Natural killer cell (primary cell): ENCODE results near the gene PON1. TPM values are rescaled to one million over a fixed set of nuclear protein-coding genes. Genes with fewer than 3 reads are reported as not detected.

Experiments
- ATAC-seq, 3 donors: fragments of 150-1000 bp in 2 of 3; fragments of 200-7000 bp in 1 of 3; cut with Tn5 transposase; 1 replicate in 1 of 3; 2 replicates in 2 of 3; pipeline ENCODE4 v1.10.0; 2021; ENCODE audit warnings: mild to moderate bottlenecking in 2 of 3, moderate library complexity in 2 of 3
- DNase-seq, 2 donors: peaks; one replicate each; pipeline versions ENCODE4 v3.0.0 to v3.0.0-alpha.2; 2013 to 2021; ENCODE audit warnings: mixed read lengths in 1 of 2
- H3K27ac ChIP-seq: one replicate; pipeline ENCODE4 v1.5.1; 2013; ENCODE audit warnings: mild to moderate bottlenecking, low read length
- H3K27me3 ChIP-seq: one replicate; pipeline ENCODE4 v1.6.1; 2013; ENCODE audit warnings: low read length; ENCODE audit not compliant: control insufficient read depth, insufficient read depth
- H3K36me3 ChIP-seq: one replicate; pipeline ENCODE4 v1.6.1; 2013; ENCODE audit warnings: low read length; ENCODE audit not compliant: control insufficient read depth, insufficient read depth
- H3K4me1 ChIP-seq: one replicate; pipeline ENCODE4 v1.6.1; 2013; ENCODE audit warnings: low read length; ENCODE audit not compliant: control insufficient read depth, insufficient read depth
- H3K4me3 ChIP-seq: one replicate; pipeline ENCODE4 v1.5.1; 2013; ENCODE audit warnings: low read length
- H3K9me3 ChIP-seq: one replicate; pipeline ENCODE4 v1.6.1; 2013; ENCODE audit warnings: low read length; ENCODE audit not compliant: control insufficient read depth, insufficient read depth
- H3K27ac Mint-ChIP-seq, 2 donors: one replicate each; pipeline ENCODE4 v1.8.0; 2022; ENCODE audit warnings: mild to moderate bottlenecking in 2 of 2, mixed read lengths in 2 of 2, moderate library complexity in 1 of 2
- H3K27me3 Mint-ChIP-seq, 2 donors: one replicate each; pipeline ENCODE4 v1.8.0; 2022; ENCODE audit warnings: low read depth in 2 of 2, mixed read lengths in 2 of 2
- H3K36me3 Mint-ChIP-seq: one replicate; pipeline ENCODE4 v1.8.0; 2022; ENCODE audit warnings: mixed read lengths
- H3K4me1 Mint-ChIP-seq, 2 donors: one replicate each; pipeline ENCODE4 v1.8.0; 2022; ENCODE audit warnings: mixed read lengths in 2 of 2
- H3K4me3 Mint-ChIP-seq: one replicate; pipeline ENCODE4 v1.8.0; 2022; ENCODE audit warnings: mild to moderate bottlenecking, moderate library complexity, mixed read lengths
- H3K9me3 Mint-ChIP-seq, 2 donors: one replicate each; pipeline ENCODE4 v1.8.0; 2022; ENCODE audit warnings: mixed read lengths in 2 of 2
- CTCF ChIP-seq: fragments of 200-600 bp; IDR thresholded peaks from one replicate; pipeline ENCODE4 v1.8.0; 2022; ENCODE audit warnings: antibody characterized with exemption
- WGBS: methylation state at CpG from one replicate; pipeline ENCODE4 v1.1.7; 2013; ENCODE audit warnings: missing lambda C conversion rate; ENCODE audit not compliant: insufficient coverage; 5-methylcytosine and 5-hydroxymethylcytosine counted together
- intact Hi-C: fragments of 100-400 bp; cut with micrococcal nuclease; formaldehyde crosslinking; loops from one replicate; pipeline ENCODE4 v1.14.2; 2022
- total RNA-seq, 4 donors: library from RNA; stranded (reverse); fragments of 120-200 nt in 1 of 4; gene quantifications; one replicate each; pipeline versions ENCODE4 v1.2.3 to v1.2.4, GENCODE V29; 2013 to 2022

Gene PON1
- total RNA-seq, 3 donors from 2014 or later (not counting 1 experiment from before 2014, with no cell fraction given): not detected

- WGBS: 88% methylated on average over 1 of the region's 1 CpG
- Histone ChIP-seq H3K36me3 (no peaks in the 10 kb centered on the region), H3K27me3 (no peaks in the 10 kb centered on the region), H3K4me3 (no peak overlapping the region), H3K4me1 (no peaks in the 10 kb centered on the region), H3K27ac (no peak overlapping the region), H3K9me3 (no peaks in the 10 kb centered on the region)
- Mint-ChIP-seq H3K36me3 (no peaks in the 10 kb centered on the region), H3K9me3 (no peaks in the 10 kb centered on the region), H3K4me3 (no peak overlapping the region), H3K27me3 (peaks cover 0 to 8% of the 10 kb centered on the region in 2 donors), H3K4me1 (no peaks in the 10 kb centered on the region), H3K27ac (no peak overlapping the region)
- ATAC-seq (no peak), DNase-seq (no peak)
- no peak for TF ChIP-seq CTCF
- intact Hi-C loops: no loop called here
Observed at GRCh38 chr7:95365151-95365550, 40.8 kb upstream of the PON1 start.

DNA sequence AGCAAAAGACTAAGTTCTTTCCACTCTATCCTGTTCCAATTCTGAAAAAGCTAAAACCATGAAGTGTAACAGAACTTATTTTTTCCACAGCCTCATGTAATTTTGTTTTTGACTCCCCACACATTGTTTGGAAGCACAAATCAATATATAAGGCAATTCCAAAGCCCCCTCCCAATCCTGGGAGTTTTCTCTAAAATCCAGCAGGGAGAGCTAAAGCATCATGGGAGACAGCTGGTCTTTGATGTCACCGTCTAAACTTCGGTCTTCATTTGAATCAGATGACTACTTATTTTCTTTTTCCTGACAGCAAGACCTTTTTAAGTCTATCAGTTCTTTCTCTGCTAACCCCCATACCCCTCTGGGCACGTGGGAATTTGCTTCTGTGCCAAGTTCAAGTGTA, 33.3 kb upstream of the PON1 start:
- no peaks in the 10 kb centered on the region for H3K36me3 Mint-ChIP-seq

DNA sequence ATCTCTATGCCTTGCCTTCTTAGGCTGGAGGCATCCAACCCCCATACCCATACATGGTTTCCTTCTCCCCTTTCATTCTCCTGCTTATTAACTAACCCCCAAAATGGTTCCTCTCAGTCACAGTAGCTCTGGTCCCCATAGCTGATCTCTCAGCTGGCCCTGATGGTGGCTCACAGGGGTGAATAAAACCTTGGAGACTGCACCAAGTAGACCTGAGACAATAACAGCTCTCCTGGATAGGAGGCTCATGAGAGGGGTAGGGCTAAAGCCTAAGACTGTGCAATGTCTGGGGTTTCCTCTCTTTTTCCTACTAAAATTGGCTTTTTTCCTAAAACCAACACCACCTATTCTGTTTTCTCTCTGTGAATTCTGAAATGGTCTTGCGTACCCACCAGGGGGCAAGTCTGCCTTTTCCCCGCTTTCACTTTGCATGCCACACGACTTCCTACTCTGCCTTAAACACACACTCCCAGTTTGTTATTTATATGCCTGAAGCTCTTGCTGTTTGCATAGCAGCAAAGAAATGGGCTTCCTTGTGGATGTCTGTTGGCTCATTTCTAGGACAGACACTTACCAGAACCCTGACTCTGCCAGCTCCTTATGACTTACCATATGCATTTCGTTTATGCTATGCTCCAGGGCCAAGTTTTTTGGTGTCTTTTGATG, 18.4 kb upstream of the PON1 start:
- WGBS: 92% methylated on average over 4 of the region's 4 CpGs

More for the DNA sequence above, 33.3 kb upstream of the PON1 start:
- no peak overlapping the region for H3K27ac Mint-ChIP-seq
- no peaks in the 10 kb centered on the region for H3K9me3 Mint-ChIP-seq
- Histone ChIP-seq H3K4me3 (no peak overlapping the region), H3K4me1 (no peaks in the 10 kb centered on the region), H3K9me3 (no peaks in the 10 kb centered on the region), H3K27me3 (no peaks in the 10 kb centered on the region), H3K27ac (no peak overlapping the region), H3K36me3 (no peaks in the 10 kb centered on the region)
- WGBS: 73% methylated on average over 3 of the region's 3 CpGs
- H3K27me3 Mint-ChIP-seq: peaks cover 8 to 14% of the 10 kb centered on the region in 2 donors
- DNase-seq (no peak), ATAC-seq (no peak)
- H3K4me1 Mint-ChIP-seq: no peaks in the 10 kb centered on the region
- intact Hi-C loops: no loop called here
- no peak overlapping the region for H3K4me3 Mint-ChIP-seq
- TF ChIP-seq CTCF: no peak

More for the DNA sequence above, 18.4 kb upstream of the PON1 start:
- no peaks in the 10 kb centered on the region for H3K36me3 Mint-ChIP-seq
- no peak overlapping the region for H3K27ac Mint-ChIP-seq
- no peak overlapping the region for H3K27ac ChIP-seq
- H3K4me1 Mint-ChIP-seq: no peaks in the 10 kb centered on the region
- H3K9me3 ChIP-seq: no peaks in the 10 kb centered on the region
- ATAC-seq: no peak
- no peaks in the 10 kb centered on the region for H3K9me3 Mint-ChIP-seq
- H3K27me3 Mint-ChIP-seq: peaks cover 0 to 22% of the 10 kb centered on the region in 2 donors
- H3K36me3 ChIP-seq: no peaks in the 10 kb centered on the region
- no peaks in the 10 kb centered on the region for H3K4me1 ChIP-seq
- no peak overlapping the region for H3K4me3 ChIP-seq
- DNase-seq: no peak
- no peak overlapping the region for H3K4me3 Mint-ChIP-seq
- no peaks in the 10 kb centered on the region for H3K27me3 ChIP-seq
- TF ChIP-seq CTCF: no peak
- intact Hi-C loops: no loop called here
